Mesothelial cell of epicardium (in vitro differentiated cells): ENCODE data around the gene RTN1. TPM values are rescaled to one million over a fixed set of nuclear protein-coding genes. Genes with fewer than 3 reads are reported as not detected.

Experiments used
- DNase-seq, 2 experiments: peaks; one replicate each; pipeline ENCODE4 v3.0.0; 2021; ENCODE audit warnings: low spot score in 2 of 2; ENCODE audit not compliant: unreplicated experiment in 2 of 2
- H3K27ac Mint-ChIP-seq: 2 replicates; pipeline ENCODE4 v1.8.0; 2021; ENCODE audit warnings: mixed read lengths
- H3K27me3 Mint-ChIP-seq: 2 replicates; pipeline ENCODE4 v1.8.0; 2021; ENCODE audit warnings: low read depth, mixed read lengths
- H3K36me3 Mint-ChIP-seq: 2 replicates; pipeline ENCODE4 v1.8.0; 2021; ENCODE audit warnings: mixed read lengths
- H3K4me1 Mint-ChIP-seq: 2 replicates; pipeline ENCODE4 v1.8.0; 2021; ENCODE audit warnings: mixed read lengths
- H3K4me3 Mint-ChIP-seq: 2 replicates; pipeline ENCODE4 v1.8.0; 2021; ENCODE audit warnings: mild to moderate bottlenecking, moderate library complexity, mixed read lengths
- H3K9me3 Mint-ChIP-seq: 2 replicates; pipeline ENCODE4 v1.8.0; 2021; ENCODE audit warnings: mixed read lengths
- CTCF ChIP-seq: fragments of 200-600 bp; sonication (generic); IDR thresholded peaks from one replicate; pipeline ENCODE4 v1.5.0; 2021; ENCODE audit warnings: antibody characterized with exemption; ENCODE audit not compliant: unreplicated experiment
- total RNA-seq: library from RNA; stranded (reverse); gene quantifications from 3 replicates; pipeline ENCODE4 v1.2.1, GENCODE V29; 2021

The RTN1 gene, protein sequence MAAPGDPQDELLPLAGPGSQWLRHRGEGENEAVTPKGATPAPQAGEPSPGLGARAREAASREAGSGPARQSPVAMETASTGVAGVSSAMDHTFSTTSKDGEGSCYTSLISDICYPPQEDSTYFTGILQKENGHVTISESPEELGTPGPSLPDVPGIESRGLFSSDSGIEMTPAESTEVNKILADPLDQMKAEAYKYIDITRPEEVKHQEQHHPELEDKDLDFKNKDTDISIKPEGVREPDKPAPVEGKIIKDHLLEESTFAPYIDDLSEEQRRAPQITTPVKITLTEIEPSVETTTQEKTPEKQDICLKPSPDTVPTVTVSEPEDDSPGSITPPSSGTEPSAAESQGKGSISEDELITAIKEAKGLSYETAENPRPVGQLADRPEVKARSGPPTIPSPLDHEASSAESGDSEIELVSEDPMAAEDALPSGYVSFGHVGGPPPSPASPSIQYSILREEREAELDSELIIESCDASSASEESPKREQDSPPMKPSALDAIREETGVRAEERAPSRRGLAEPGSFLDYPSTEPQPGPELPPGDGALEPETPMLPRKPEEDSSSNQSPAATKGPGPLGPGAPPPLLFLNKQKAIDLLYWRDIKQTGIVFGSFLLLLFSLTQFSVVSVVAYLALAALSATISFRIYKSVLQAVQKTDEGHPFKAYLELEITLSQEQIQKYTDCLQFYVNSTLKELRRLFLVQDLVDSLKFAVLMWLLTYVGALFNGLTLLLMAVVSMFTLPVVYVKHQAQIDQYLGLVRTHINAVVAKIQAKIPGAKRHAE
- 0.34 to 0.78 TPM (median 0.53 TPM) in 3 replicates for total RNA-seq

- TF ChIP-seq CTCF, result no peak
- H3K4me3 Mint-ChIP-seq, result peak within 1 kb of the TSS; percentile 81
- no peaks in the 10 kb centered on the region for H3K36me3 Mint-ChIP-seq
- H3K9me3 Mint-ChIP-seq, result peaks cover 4% of the 10 kb centered on the region
- DNase-seq, result peak; percentile 56 to 70
- H3K4me1 Mint-ChIP-seq, result peaks cover 7% of the 10 kb centered on the region
- peaks cover 88% of the 10 kb centered on the region for H3K27me3 Mint-ChIP-seq
- no peak within 1 kb of the TSS for H3K27ac Mint-ChIP-seq
These were observed at the start of gene RTN1 for GRCh38 chr14:59870277-59871165. Gene RTN1, minus strand, starts transcription at chr14:59870776. Its CDS starts 146 bp downstream, at chr14:59870630.

- Mint-ChIP-seq H3K36me3 (no peaks in the 10 kb centered on the region), H3K4me1 (peaks cover 8% of the 10 kb centered on the region), H3K9me3 (no peaks in the 10 kb centered on the region), H3K27ac (peak overlapping the region; percentile 82), H3K27me3 (peaks cover 4% of the 10 kb centered on the region), H3K4me3 (peak overlapping the region; percentile 79)
- no peak for DNase-seq
- no peak for TF ChIP-seq CTCF
These were observed 49.8 kb upstream of the RTN1 start for GRCh38 chr14:59920378-59920683.

GRCh38 chr14:59919570-59920377, 49.2 kb upstream of the RTN1 start, which contains the start of gene LRRC9:
Gene LRRC9, plus strand, starts transcription at chr14:59920144.
- TF ChIP-seq CTCF, result no peak
- Mint-ChIP-seq H3K9me3 (no peaks in the 10 kb centered on the region), H3K4me1 (peaks cover 8% of the 10 kb centered on the region), H3K27ac (peak within 1 kb of the TSS; percentile 82), H3K27me3 (peaks cover 2% of the 10 kb centered on the region), H3K36me3 (no peaks in the 10 kb centered on the region), H3K4me3 (peak within 1 kb of the TSS; percentile 79)
- peak; percentile 66 to 81 for DNase-seq

DNA sequence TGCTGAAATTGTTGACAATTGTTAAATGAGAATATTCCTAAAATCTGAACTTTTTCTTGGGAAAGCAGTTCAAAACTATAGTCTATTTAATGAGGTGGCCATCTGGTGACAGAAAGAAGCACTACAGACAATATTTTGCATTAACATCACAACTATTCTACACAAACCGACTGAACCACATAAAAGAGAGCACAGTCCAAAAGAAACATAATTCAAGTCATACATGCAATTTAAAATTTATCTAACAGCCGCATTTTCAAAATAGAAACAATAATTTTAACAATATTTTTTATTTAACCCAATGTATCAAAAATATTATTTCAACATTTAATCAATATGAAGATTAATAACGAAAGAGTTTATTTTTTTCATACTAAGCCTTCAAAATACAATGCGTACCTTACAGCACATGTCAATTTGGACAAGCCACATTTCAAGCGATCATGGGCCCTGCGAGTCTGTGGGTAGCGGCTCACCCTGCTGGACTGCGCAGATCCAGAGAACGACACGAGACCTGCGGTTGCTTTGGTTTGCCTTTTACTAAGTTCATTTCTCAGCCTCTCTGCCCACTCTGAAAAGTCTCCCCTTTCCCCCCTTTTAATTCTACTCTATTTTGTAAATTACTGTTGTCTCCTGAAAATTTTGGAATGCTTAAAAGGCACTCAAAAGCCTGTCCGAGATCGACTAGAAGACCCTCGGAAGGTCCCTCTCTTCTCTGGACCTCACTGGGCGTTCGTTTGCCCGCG, 48.4 kb upstream of the RTN1 start:
- H3K27me3 Mint-ChIP-seq, result no peaks in the 10 kb centered on the region
- peak; percentile 53 for TF ChIP-seq CTCF
- H3K27ac Mint-ChIP-seq, result peak overlapping the region; percentile 43

More for the DNA sequence above, 48.4 kb upstream of the RTN1 start:
- peak overlapping the region; percentile 79 for H3K4me3 Mint-ChIP-seq
- DNase-seq, result peak in 1 of 2 experiments; percentile 40
- no peaks in the 10 kb centered on the region for H3K36me3 Mint-ChIP-seq
- H3K4me1 Mint-ChIP-seq, result peaks cover 8% of the 10 kb centered on the region
- H3K9me3 Mint-ChIP-seq, result no peaks in the 10 kb centered on the region
